ENCODE measurements around the gene DCLK3.

The DCLK3 gene

GRCh38 chr3:36679384-36680200, 84.8 kb downstream of the DCLK3 start:
- TF ChIP-seq CTCF (IDR thresholded peaks at IDR 0.05) = no peak

GRCh38 chr3:36678216-36679013, 85.9 kb downstream of the DCLK3 start:
- H3K27ac ChIP-seq = no peak overlapping the region
- no peak for DNase-seq (ENCODE audit: low spot score)
- H3K4me3 ChIP-seq = no peak overlapping the region
- no peak for TF ChIP-seq CTCF (IDR thresholded peaks at IDR 0.05)

More at GRCh38 chr3:36679384-36680200, 84.8 kb downstream of the DCLK3 start:
- H3K4me3 ChIP-seq = no peak overlapping the region
- no peak for DNase-seq (ENCODE audit: low spot score)
- H3K27ac ChIP-seq = no peak overlapping the region

- no peak for TF ChIP-seq CTCF (IDR thresholded peaks at IDR 0.05)
- no peak for DNase-seq (ENCODE audit: low spot score)
- Histone ChIP-seq H3K4me3 (no peak overlapping the region), H3K27ac (no peak overlapping the region)
Measured at GRCh38 chr3:36677331-36678007, 86.9 kb downstream of the DCLK3 start.

- no peak for DNase-seq (ENCODE audit: low spot score)
- Histone ChIP-seq H3K4me3 (no peak overlapping the region), H3K27ac (no peak overlapping the region)
- TF ChIP-seq CTCF (IDR thresholded peaks at IDR 0.05) = no peak
Measured at GRCh38 chr3:36674816-36675215, 89.5 kb downstream of the DCLK3 start.

- no peak overlapping the region for H3K27ac ChIP-seq
- no peak overlapping the region for H3K4me3 ChIP-seq
- no peak for TF ChIP-seq CTCF (IDR thresholded peaks at IDR 0.05)
- DNase-seq (ENCODE audit: low spot score) = no peak
Measured at GRCh38 chr3:36669764-36670163, 94.6 kb downstream of the DCLK3 start.

GRCh38 chr3:36666166-36666565, 98.2 kb downstream of the DCLK3 start:
- no peak overlapping the region for H3K4me3 ChIP-seq
- H3K27ac ChIP-seq = no peak overlapping the region
- no peak for TF ChIP-seq CTCF (IDR thresholded peaks at IDR 0.05)
- no peak for DNase-seq (ENCODE audit: low spot score)

Data from coronary artery (tissue), 2 donors.